ENCODE measurements around the gene BEND7.
"Not testable (repeated sequence)": the region's sequence is repeated elsewhere in the genome, so short reads cannot be mapped to it uniquely, and the experiment has no call there.

BEND7 gene

GRCh38 chr10:13528875-13529713, at the start of gene BEND7:
Gene BEND7, minus strand, starts transcription at chr10:13529014. Its CDS starts 481 bp downstream, at chr10:13528533.
- no peak for DNase-seq

GRCh38 chr10:13573960-13574359, 45.1 kb upstream of the BEND7 start:
- DNase-seq: no peak

- DNase-seq: no peak
These were observed 42.7 kb upstream of the BEND7 start for GRCh38 chr10:13571541-13571940.

GRCh38 chr10:13567030-13567429, 38.2 kb upstream of the BEND7 start:
- peak; percentile 89 for DNase-seq

- DNase-seq: no peak
These were observed 35.8 kb upstream of the BEND7 start for GRCh38 chr10:13564576-13564975.

GRCh38 chr10:13563481-13564445, 34.9 kb upstream of the BEND7 start:
- no peak for DNase-seq

GRCh38 chr10:13560597-13560996, 31.8 kb upstream of the BEND7 start:
- DNase-seq: no peak

- no peak for DNase-seq
These were observed 30.4 kb upstream of the BEND7 start for GRCh38 chr10:13559124-13559700.

GRCh38 chr10:13555884-13556510, 27.2 kb upstream of the BEND7 start:
- DNase-seq: no peak

- no peak for DNase-seq
These were observed 22.0 kb upstream of the BEND7 start for GRCh38 chr10:13550802-13551201.

- no peak for DNase-seq
These were observed 13.7 kb upstream of the BEND7 start for GRCh38 chr10:13542533-13542932.

- DNase-seq: not testable (repeated sequence)
These were observed 9.2 kb upstream of the BEND7 start for GRCh38 chr10:13537985-13538384.

GRCh38 chr10:13536674-13537366, 8.0 kb upstream of the BEND7 start:
- peak; percentile 29 for DNase-seq

- no peak for DNase-seq
These were observed 6.5 kb upstream of the BEND7 start for GRCh38 chr10:13535346-13535745.

- no peak for DNase-seq
These were observed 830 bp upstream of the BEND7 start for GRCh38 chr10:13529714-13529973.

- no peak for DNase-seq
These were observed 515 bp downstream of the BEND7 start for GRCh38 chr10:13528123-13528874.

- no peak for DNase-seq
These were observed 1.0 kb downstream of the BEND7 start for GRCh38 chr10:13527864-13528122.

GRCh38 chr10:13526948-13527863, 1.6 kb downstream of the BEND7 start:
- DNase-seq: no peak

- no peak for DNase-seq
These were observed 3.2 kb downstream of the BEND7 start for GRCh38 chr10:13525663-13526062.

GRCh38 chr10:13521026-13521425, 7.8 kb downstream of the BEND7 start:
- DNase-seq: no peak

- DNase-seq: no peak
These were observed 8.6 kb downstream of the BEND7 start for GRCh38 chr10:13520194-13520593.
